Panc1 (cell line): ENCODE measurements around the gene ZNF451. TPM values are rescaled to one million over a fixed set of nuclear protein-coding genes. Genes with fewer than 3 reads are reported as not detected.

Source experiments
- ATAC-seq: fragments of 200-7000 bp; cut with Tn5 transposase; 2 replicates; pipeline ENCODE4 v1.9.1; 2020; ENCODE audit warnings: mild to moderate bottlenecking, moderate library complexity
- BruUV-seq: library from RNA; stranded (reverse); fragments of 400-500 nt; replicated peaks from 2 replicates; lab custom pipeline; 2021; lab: Mats Ljungman, UMichigan
- CTCF ChIA-PET: fragments of 300-600 bp; sonication (Branson Sonifier 250); formaldehyde crosslinking; loops from one replicate; lab custom pipeline; 2022; ENCODE audit warnings: antibody characterized with exemption; lab: Charles Lee
- POLR2A ChIA-PET: fragments of 300-600 bp; sonication (Branson Sonifier 250); formaldehyde crosslinking; loops from one replicate; lab custom pipeline; 2022; ENCODE audit warnings: antibody characterized with exemption; lab: Charles Lee
- DNase-seq: peaks from one replicate; pipeline ENCODE4 v3.0.0-alpha.2; 2010; ENCODE audit warnings: low read depth, low spot score
- H3K27ac ChIP-seq: 2 replicates; pipeline ENCODE4 v1.5.1; 2011; ENCODE audit warnings: mild to moderate bottlenecking, low read length, inconsistent platforms
- H3K27me3 ChIP-seq: fragments of 200-500 bp; sonication (Bioruptor generic); 2 replicates; pipeline ENCODE4 v1.6.0; 2014; ENCODE audit warnings: low read length, inconsistent platforms; ENCODE audit not compliant: control insufficient read depth, insufficient read depth
- H3K36me3 ChIP-seq: fragments of 200-500 bp; sonication (Bioruptor generic); 2 replicates; pipeline ENCODE4 v1.5.1; 2014; ENCODE audit warnings: inconsistent platforms, mild to moderate bottlenecking, low read length, moderate library complexity; ENCODE audit not compliant: control insufficient read depth, insufficient read depth
- H3K4me1 ChIP-seq: 2 replicates; pipeline ENCODE4 v1.5.1; 2011; ENCODE audit warnings: inconsistent platforms, mild to moderate bottlenecking, low read length, moderate library complexity; ENCODE audit not compliant: control insufficient read depth, insufficient read depth
- H3K4me3 ChIP-seq, 2 experiments: 2 replicates each; pipeline ENCODE4 v1.5.1; 2011 to 2012; ENCODE audit warnings: low read depth in 2 of 2, low read length in 2 of 2, mild to moderate bottlenecking in 2 of 2, inconsistent platforms in 1 of 2, moderate library complexity in 1 of 2
- H3K9me3 ChIP-seq: fragments of 200-500 bp; sonication (Bioruptor generic); 2 replicates; pipeline ENCODE4 v1.5.1; 2014; ENCODE audit warnings: low read depth, mild to moderate bottlenecking, inconsistent platforms, low read length, moderate library complexity; ENCODE audit not compliant: control insufficient read depth, insufficient read depth
- POLR2AphosphoS5 ChIP-seq: IDR thresholded peaks from 2 replicates; pipeline ENCODE4 v1.6.1; 2012; ENCODE audit warnings: mild to moderate bottlenecking, low read depth, low read length, moderate library complexity
- REST ChIP-seq, 2 experiments: IDR thresholded peaks; 2 replicates each; pipeline ENCODE4 v1.6.1; 2011 to 2012; ENCODE audit warnings: low read depth in 2 of 2, control low read depth in 1 of 2, low read length in 1 of 2, mild to moderate bottlenecking in 1 of 2, moderate library complexity in 1 of 2; ENCODE audit not compliant: insufficient read depth in 1 of 2
- SIN3A ChIP-seq: IDR thresholded peaks from 2 replicates; pipeline ENCODE4 v1.6.1; 2012; ENCODE audit warnings: low read depth, mild to moderate bottlenecking, low read length, moderate library complexity, borderline replicate concordance; ENCODE audit not compliant: insufficient read depth
- TCF7L2 ChIP-seq: IDR thresholded peaks from 2 replicates; pipeline ENCODE4 v1.6.1; 2011; ENCODE audit warnings: mild to moderate bottlenecking, low read depth, low read length, inconsistent platforms
- in situ Hi-C: cut with HindIII; loops from 2 replicates; pipeline ENCODE4 v1.10.0; 2016; ENCODE audit warnings: low sequenced_read_pairs, low pct_unique_long_range_greater_than_20kb
- intact Hi-C: fragments of 100-400 bp; cut with micrococcal nuclease; formaldehyde crosslinking; loops from one replicate; pipeline ENCODE4 v1.10.0; 2022; ENCODE audit not compliant: unreplicated experiment
- total RNA-seq: library from RNA; stranded (reverse); gene quantifications from one replicate; pipeline ENCODE4 v1.2.1, GENCODE V29; 2021; ENCODE audit not compliant: unreplicated experiment
- TF ChIP-seq, protein P1 (sequence below): fragments of 450-650 bp; IDR thresholded peaks from 2 replicates; pipeline ENCODE4 v1.5.1; 2017; ENCODE audit warnings: mild to moderate bottlenecking

ZNF451 gene
- total RNA-seq, 1 experiment from 2014 or later, result 71.1 TPM

DNA sequence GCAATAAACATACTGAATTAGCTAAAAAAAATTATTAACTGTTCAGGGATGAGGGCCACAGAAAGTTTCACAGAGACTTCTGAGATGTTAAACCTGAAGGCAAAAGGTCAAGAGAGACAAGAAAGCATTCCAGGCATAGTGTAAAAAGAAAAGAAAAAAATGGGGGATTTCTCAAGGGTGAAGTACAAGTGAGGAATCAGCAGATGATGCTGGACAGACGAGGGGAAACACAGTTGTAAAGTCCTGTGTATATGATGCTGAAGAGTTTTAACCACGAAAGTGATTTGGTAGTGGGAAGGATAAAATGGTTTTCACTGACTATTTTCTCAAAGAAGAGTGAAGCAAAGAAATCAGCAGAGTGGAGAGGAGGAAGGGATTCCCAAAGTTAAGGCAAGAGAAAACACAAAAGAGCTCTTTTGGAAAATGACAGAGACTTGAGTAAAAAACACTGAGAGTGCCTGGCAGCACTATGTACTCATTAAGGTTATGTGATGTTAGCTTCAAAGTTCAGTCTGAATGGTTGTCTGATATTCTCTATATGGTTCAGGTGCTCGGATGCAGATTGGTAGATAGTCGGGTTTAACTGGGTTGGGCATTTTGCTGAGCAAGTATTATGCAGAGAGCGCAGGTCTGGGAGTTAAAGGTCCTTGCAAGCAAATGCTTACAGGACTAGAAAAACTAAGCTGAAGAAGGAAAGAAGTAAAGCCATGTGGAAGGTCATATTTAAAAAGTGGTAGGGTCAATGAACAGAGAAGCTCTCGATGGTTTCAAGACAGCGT, 115.8 kb downstream of the ZNF451 start:
- POLR2A ChIA-PET, result interaction anchor here (0.5 kb wide), 1 partner anchor 12 kb away, joined by 18 read pairs; no protein-coding TSS in a partner anchor
- H3K36me3 ChIP-seq, result no peaks in the 10 kb centered on the region
- intact Hi-C loops, result no loop called here
- H3K27me3 ChIP-seq, result no peaks in the 10 kb centered on the region
- in situ Hi-C loops, result no loop called here
- DNase-seq (no peak), ATAC-seq (no peak)
- 0 out of 2 replicates have a peak, but pooled peaks cover 3% of the 10 kb centered on the region for H3K4me1 ChIP-seq
- BruUV-seq, result no TSS peak
- H3K9me3 ChIP-seq, result no peaks in the 10 kb centered on the region
- CTCF ChIA-PET, result no interaction called here
- H3K4me3 ChIP-seq, result no peak overlapping the region
- H3K27ac ChIP-seq, result no peak overlapping the region
- no peak for TF ChIP-seq POLR2AphosphoS5
- no peak for TF ChIP-seq TCF7L2
- TF ChIP-seq, protein P1, sequence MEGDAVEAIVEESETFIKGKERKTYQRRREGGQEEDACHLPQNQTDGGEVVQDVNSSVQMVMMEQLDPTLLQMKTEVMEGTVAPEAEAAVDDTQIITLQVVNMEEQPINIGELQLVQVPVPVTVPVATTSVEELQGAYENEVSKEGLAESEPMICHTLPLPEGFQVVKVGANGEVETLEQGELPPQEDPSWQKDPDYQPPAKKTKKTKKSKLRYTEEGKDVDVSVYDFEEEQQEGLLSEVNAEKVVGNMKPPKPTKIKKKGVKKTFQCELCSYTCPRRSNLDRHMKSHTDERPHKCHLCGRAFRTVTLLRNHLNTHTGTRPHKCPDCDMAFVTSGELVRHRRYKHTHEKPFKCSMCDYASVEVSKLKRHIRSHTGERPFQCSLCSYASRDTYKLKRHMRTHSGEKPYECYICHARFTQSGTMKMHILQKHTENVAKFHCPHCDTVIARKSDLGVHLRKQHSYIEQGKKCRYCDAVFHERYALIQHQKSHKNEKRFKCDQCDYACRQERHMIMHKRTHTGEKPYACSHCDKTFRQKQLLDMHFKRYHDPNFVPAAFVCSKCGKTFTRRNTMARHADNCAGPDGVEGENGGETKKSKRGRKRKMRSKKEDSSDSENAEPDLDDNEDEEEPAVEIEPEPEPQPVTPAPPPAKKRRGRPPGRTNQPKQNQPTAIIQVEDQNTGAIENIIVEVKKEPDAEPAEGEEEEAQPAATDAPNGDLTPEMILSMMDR, result no peak
- no peak for TF ChIP-seq SIN3A

DNA sequence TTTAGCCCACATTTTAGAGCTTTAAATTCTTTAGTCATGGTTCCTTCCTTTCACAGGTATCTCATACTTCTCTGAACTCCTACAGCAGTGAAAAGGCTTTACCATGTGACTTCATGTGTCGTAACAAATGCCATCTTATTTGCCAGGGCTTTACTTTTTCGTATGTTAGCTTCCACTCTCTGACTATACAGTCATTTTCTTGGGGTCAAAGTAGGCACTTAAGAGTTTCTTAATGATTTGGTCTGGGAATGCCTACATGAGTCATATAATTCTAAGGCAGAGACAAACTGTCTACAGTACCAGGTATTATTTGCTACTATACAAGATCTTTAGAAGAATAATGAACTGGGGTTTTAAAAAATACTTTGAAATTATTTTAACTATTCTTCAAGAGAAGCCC, 117.2 kb downstream of the ZNF451 start:
- no peak for ATAC-seq
- no peaks in the 10 kb centered on the region for H3K36me3 ChIP-seq
- H3K9me3 ChIP-seq, result no peaks in the 10 kb centered on the region
- ChIA-PET POLR2A (no interaction called here), CTCF (no interaction called here)
- no peak overlapping the region for H3K27ac ChIP-seq
- no peak for DNase-seq
- no peak for TF ChIP-seq REST (IDR thresholded peaks at IDR 0.05; ENCODE audit: insufficient read depth in 1 of 2, low read depth in 2 of 2, low read length in 1 of 2)
- TF ChIP-seq, protein P1, result no peak
- TF ChIP-seq POLR2AphosphoS5, result no peak
- no peak for TF ChIP-seq SIN3A
- TF ChIP-seq TCF7L2, result no peak
- in situ Hi-C loops, result no loop called here
- peaks cover 6% of the 10 kb centered on the region; the same call in 1 of the 2 replicates for H3K4me1 ChIP-seq
- intact Hi-C loops, result no loop called here
- H3K4me3 ChIP-seq, result no peak overlapping the region
- no peaks in the 10 kb centered on the region for H3K27me3 ChIP-seq
- no TSS peak for BruUV-seq
